OCI-M1 (cell line): ENCODE measurements around the gene RBM20.
A peak's percentile ranks its signal among the peaks of the same experiment; 100 is the strongest.

ENCODE experiments used
- DNase-seq: peaks from one replicate; lab custom pipeline; 2025; lab: John Stamatoyannopoulos, UW

The RBM20 gene

DNA sequence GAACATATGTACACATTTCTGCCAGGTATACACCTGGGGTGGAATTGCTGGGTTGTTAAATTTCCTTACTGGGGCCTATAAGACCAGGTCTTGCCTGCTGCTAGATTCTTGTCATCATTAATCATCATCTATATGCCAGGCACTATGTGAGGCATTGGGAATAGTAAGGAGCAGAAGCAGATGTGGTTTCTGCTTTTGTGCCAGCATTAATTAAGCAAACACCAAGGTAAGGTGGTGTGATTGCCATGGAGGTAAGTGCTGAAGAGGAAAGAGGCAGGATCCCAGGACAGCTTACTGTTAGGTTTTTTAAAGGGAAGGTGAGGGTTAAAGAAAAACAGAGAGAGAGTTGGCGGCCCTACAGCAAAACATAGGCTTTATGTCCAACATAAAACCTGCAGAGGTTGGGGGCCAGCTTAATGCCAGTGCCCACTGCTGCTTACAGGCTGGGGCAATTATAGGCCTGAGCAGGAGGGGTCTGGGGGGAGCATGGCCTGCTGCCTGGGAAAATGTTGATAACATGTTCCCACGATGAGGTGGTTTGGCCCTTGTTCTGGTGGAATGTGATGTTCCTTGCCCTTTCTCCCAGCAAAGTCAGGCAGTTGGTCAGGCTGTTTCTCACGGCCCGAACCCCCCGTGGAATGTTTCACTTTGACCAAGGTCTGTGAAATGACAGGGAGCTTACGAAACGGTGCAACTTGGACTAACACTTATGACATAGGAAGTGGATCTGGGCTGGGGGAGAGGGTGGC lies 93.9 kb downstream of the RBM20 start:
- no peak for DNase-seq

DNA sequence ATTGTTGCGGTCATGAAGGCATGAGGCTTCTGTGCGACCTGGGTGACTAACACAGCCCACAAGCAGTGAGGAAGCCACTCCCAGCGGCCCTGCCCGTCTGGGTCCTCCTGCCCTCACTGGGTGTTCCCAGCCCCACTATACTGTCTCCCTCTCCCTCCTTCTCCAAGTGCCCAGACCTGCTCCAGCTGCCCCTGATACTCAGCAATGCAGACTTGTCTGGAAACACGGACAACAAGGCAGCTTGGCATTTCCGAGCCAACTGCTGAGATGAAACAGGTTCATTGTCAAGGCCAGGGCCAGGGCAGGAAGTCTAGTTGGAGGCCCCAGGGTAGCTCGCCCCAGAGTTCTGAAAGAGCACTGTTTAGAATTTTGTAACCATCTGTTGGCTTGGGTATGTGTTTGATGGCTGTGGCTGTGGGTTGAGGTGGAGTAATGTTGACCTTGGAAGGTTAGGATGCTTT lies 95.7 kb downstream of the RBM20 start:
- no peak for DNase-seq

DNA sequence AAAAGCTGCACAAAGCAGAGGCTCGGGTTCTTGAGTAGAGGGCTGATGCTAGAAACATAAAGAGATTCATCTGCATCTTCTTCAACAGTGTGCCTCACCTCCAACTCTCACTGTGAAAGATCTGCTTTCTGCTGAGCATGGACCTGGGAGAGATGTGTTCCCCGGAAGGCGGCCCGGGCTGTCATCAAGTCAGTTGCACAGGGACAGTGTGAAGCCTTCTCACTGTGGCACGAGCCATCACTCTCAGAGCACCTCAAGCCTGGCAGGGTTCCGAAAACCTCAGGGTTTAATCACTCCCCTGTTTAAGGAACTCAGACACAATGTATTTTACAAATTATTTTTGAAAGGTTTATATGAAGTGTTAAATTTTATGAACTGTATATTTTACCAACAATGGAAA lies 98.7 kb downstream of the RBM20 start:
- no peak for DNase-seq

DNA sequence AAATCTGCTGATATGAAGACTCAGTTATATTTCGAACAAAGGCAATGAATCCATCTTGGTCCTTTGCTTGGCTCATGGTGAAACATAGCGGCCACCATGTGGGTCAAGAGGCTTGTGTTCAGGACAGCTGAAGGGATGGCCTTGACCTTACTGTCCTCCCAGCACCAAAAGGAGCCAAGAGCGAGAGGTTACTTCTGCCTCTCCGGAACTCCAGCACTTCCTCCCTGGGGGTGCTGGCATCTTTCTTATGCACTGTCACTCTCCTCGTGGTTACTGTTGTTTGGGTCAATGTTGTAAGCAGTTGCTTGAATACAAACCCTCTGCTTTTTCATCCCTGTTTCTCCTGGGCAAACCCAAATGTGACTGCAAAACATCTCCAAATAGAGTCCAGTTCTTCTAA lies 100.6 kb downstream of the RBM20 start:
- DNase-seq = peak; percentile 30

DNA sequence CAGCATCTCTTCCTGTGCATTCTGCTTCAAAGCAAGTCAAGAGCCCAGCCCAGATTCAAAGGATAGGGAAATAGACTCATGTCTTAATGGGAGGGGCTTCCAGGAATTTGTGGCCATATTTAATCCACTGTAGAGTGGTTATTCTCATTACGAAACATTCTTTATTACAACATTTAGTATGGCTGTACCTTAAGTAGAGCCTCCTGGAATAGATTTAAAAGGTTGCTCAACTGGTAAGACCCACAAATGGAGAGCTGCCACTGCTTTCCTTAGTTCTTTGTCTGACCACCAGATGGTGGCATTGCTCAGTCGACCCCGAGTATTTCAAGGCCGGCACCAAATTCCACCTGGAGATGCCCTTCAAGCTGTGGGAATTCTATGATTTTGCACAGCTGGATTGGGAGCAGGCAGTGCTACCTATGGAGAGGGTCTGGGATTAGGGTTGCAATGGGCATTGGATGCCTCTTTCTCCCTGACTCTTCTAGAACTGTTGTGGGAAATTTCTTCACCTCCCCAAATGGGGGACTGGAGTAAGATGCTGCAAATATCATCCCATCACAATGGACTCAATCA lies 102.2 kb downstream of the RBM20 start:
- DNase-seq = peak; percentile 82

DNA sequence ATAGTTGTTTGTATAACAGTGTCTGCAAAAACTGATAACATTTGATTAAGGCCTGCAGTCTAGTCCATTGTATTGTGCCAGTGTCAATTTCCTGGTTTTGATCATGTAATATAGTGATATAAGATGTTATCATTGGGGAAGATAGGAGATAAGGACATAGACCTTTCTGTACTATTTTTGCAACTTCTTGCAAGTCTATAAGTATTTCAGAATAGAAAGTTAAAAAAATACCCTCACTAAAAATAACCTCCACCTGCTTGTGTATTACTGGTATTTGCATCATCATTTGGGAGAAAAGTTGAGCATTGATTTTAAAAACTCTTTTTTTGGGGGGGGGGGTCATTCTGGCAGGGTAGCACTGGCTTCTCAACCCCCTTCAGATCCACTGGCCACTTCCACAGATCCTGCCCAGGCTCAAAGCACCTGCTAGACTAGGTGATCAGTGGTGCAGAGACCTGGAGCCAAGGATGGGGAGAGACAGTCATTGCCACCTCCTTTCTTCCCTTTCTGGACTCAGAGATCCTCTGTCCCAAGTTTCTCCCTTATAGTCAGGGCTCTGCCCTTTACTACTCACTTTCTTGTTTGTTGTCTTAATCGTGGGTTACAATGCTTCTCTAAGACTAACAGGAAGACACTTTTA lies 103.0 kb downstream of the RBM20 start:
- DNase-seq = no peak

DNA sequence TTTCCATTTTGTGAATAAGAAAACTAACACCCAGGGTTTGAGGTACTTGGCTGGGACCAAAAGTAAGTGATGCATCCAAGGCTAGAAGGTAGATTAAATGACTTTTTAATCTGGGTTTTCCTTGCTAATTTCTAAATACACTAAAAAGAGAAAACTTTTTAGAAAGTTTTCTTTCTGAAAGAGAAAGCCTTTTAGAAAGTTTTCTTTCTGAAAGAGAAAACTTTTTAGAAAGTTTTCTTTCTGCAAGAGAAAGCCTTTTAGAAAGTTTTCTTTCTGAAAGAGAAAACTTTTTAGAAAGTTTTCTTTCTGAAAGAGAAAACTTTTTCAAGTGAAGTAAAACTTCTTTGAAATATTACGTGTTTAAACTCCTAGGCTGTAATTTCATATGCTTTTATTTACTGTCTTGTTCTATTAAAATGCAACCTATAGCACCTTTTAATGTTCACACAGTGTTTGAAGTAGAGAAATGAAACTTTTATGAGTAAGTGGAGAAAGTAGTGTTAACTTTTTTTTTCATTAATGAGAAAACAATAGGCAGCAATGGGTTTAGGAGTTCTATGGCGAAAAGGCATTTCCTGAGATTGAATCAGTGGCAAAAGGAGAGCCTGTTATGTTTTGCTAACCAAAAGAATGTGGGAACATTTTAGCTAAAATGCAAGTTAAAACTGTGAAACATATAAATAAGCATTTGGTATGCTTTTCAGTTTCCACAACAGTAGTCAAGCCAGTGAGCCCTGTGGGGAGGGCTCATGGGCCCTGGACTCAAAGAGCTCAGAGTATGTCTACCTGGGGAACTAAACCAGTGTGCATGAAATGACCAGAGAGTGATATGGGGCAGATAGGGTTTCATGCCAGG lies 103.7 kb downstream of the RBM20 start:
- DNase-seq = no peak

DNA sequence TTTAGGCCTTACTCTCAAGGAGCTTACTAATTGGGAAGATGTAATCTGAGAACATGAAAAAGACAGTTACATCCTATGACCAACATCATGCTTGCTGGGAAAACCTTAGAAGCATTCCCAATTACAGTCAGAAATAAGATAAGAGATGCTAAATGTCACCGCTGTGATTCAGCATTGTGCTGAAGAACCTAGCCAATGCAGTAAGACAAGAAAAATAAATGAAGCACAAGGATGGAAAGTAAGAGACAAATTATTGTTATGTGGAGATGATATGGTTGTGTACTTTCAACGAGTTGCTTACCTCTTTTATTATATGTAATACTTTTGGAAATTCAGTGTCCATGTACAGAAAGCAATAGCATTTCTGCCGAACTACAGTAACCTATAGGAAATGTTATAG lies 104.8 kb downstream of the RBM20 start:
- no peak for DNase-seq

DNA sequence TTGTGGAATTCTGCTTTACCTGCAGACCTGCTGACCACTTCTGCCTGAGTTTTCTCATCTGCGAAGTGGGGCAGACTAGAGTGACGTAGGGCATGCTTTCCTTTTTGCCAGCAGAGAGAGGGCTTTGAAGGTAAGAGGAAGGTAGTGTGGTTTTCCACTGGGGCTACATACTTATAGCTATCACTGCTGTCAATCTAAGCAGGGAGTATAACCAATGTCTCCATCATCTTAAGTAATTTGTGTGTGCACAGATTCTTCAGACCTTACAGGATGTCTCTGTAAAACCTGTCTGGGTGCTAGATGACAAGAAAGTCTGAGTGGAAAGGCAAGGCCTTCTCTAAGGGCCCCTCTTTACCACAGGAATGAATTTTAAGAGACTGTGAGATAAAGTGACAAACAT lies 106.8 kb downstream of the RBM20 start:
- no peak for DNase-seq

DNA sequence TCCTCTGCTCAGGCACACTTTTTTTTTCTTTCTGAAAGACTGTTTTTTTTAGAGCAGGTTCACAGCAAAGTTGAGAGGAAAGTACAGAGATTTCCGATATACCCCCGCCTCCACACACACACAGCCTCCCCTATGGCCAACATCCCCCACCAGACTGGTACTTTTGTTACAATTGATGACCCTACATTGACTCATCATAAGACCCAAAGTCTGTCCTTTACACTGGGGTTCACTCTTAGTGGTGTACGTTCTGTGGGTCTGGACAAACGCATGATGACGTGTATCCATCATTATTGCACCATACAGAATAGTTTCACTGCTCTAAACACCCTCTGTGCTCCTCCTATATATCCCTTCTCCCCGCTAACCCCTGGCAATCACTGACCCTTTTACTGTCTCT lies 107.7 kb downstream of the RBM20 start:
- no peak for DNase-seq

DNA sequence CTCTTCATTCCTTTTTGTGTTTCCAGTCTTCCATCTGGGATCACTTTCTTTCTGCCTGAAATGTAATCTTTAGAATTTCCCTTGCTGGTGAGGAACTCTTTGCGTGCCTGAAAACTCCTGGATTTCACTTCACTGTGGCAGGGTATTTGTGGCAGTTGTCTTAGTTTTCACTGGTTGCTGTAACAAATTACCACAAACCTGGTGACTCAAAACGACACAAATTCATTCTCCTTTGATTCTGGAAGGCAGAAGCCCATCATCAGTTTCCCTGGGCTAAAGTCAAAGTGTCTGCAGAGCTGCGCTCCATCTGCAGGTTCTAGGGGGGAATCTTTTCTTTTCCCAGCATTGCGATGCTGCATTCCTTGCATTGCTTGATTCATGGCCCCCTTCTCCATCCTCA lies 109.3 kb downstream of the RBM20 start:
- DNase-seq = no peak

DNA sequence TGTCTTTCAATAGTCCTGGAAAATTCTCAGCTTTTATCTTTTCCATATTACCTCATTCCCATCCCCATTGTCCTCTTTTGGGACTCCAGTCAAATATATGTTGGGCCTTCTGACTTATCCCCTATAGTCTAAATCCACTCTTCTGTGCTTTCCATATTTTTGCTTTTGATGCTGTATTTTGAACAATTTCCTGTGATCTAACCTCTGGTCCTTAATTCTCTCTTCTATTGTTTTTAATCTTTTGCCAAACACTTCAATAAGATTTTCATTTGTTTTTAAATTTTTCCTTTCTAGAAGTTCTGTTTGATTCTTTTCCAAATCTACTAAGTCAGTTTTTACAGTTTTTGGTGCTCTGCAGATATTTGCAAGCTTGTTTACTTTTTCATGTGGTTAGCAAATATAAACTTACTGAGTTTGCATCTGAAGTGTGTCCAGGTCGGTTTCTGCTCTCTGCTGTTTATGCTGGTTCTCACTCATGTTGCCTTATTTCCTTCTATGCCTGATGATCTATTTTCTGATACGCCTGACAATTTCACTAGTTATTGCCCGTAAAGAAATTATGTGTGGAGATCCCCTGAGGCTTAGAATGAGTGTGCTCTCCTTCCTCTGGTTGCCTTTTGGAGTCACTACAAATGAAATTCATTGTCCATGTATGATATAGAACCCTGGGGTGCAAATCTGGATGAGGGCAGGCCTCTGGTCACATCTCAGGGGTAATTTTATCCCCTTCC lies 110.4 kb downstream of the RBM20 start:
- DNase-seq = no peak

DNA sequence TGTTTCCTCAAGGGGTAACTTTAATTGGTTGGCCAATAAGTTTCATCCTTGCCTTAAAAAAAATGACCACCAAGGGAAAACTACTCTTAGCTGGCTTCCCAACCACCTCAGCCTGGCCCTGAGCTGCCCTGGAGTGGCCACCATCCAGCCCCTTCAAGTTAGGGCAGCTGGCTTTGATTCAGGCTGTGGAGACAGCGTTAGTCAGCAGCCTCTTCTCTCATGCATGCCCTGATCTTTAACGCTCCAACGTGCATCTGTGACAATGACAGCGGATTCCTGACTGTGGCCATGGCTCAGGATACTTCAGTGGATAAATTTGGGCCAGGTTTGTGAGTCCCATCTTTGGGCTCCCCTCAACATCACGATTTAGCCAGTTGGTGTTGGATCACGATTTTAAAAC lies 111.6 kb downstream of the RBM20 start:
- DNase-seq = no peak

DNA sequence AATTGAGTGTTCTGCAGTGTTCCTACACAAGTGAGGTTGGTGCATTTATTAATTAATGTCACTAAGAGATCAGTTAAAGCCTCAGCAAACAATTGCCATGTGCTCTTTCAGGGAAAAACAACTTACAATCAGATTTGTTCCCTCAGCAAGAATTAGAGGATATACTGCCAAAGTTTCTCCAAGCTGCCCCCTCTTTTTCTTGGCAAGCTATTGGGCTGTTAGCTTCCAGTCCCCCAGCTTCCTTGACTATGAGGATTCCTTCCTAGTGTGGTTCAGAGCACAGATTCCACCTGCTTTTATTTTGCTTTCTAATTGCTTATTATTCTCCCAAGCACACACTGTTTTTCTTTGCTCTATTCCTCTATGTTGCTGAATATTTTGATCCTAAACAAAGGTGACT lies 112.7 kb downstream of the RBM20 start:
- no peak for DNase-seq

DNA sequence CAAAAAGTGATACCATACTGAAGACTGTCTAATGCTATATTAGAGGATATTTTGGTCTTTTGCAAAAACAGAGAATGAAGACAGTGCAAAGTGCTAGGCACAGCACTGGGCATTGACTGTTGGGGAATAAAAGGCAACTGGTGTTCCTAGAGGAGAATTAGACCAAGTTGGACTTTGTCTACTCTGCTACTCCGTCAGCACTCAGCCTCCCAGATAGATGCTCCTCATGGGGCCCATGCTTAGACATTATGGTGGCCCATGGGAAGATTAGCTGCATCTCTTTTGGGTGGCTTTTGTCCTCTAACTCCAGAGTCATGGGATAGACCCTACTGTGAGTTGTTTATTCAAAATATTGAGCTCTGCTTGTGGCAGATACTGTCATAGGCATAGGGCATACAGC lies 113.5 kb downstream of the RBM20 start:
- DNase-seq = no peak

DNA sequence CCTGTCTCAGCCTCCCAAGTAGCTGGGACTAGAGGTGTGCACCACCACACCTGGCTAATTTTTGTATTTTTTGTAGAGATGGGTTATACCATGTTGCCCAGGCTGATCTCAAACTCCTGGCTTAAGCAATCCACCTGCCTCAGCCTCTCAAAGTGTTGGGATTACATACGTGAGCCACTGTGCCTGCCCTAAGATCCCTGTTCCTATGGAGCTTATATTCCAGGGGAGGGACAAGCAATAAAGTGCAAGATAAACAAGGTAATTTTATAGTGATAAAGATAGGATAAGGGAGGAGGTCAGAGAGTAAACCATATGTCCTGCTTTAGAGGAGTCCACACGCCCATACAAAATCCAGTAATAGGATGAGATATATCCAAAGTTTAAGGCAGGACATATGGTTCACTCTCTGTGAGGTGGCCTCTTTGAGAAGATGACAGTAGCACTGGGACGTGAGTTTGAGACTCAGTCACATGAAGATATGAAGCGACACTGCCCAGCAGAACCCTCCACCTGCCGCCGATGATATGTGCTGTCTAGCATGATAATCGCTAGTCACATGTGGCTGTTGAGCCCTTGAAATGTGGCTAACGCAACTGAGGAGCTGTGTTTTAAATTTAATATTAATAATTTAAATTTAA lies 114.1 kb downstream of the RBM20 start:
- no peak for DNase-seq

DNA sequence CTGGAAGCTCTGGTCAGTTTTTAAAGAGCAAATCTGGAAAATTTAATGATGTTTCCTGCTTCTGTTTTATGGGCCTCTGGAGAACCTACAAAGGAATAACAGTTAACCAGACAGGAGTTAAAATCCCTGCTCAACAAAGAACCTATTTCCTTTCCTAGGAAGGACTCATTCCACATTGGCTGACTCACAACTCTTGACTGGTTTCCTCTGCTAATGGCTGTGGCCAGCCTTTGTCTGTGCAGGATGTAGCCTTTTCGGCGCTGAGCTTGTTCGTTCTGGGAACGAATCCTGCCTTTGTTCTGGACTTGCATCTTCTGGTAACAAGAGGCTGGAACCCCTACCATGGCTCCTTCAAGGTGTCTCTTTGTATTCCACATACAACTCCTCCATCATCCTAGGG lies 114.8 kb downstream of the RBM20 start:
- no peak for DNase-seq

DNA sequence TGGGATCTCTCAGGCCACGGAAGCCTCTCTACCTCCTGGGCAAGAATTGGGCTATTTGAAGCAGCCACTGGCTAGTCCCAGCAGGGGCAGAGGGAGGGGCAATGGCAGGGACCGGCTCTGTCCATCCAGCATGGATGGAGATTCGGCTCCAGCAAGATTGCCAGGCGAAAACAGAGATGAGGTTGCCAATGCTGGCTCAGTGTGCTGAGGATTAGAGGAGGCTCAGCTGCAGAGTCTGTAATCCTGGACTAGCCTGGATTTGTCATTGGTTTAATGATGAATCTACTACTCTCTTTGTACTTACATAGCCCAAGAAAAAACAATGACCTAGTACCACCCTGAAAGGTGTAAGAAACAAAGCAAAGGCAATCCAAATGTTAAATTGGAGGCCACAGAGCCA lies 115.4 kb downstream of the RBM20 start:
- DNase-seq = no peak

DNA sequence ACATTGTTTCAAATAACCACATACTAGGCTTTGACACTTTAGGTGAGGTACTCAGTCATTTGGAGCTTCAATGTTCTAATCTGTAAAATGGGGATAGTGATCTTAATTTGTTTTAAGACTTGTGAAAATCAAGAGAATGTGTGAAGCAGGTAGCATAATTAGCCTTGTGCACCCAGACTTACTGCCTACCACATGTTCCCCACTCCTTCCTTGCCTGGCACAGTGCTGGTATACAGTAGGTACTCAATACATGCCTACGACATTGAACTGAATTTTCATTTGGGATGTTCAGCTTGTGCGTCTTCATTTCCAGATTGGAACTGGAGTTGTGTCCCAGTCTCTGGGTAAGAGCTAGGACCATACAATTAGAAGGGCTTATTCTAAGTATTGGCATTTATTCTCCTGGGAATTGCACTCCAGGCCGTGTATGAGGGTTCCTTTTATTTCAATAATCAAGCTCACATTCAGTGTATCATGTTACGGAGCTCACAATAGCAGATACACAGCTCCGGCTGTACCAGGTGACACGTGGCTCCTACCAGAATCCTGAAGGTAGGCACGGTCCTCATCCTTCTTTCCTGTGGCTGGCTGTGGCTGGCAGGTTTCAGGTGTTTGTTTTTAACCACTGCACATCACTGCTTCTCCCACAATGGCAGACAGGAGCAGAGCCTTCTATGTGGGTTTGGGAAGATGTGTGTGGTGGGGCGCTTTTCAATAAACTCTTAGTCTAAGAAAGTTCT lies 118.1 kb downstream of the RBM20 start:
- DNase-seq = no peak

DNA sequence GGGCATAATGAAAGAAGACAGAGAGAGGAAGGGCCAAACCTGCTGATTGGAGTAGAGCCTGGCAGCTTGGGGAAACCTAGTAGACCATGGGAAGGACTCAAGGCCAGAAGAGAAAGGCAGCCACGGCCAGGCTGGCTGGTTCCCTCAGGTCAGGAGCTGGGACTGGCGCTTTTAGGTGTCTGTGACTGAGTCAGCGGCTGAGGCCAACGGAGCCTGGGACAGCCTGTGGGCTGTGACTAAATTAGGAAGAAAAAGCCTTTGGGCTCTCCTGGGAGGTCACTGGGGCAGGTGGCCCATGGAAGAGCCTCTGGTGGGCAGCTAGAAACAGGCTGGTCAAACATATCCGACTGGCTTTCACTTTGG lies 118.7 kb downstream of the RBM20 start:
- DNase-seq = no peak

DNA sequence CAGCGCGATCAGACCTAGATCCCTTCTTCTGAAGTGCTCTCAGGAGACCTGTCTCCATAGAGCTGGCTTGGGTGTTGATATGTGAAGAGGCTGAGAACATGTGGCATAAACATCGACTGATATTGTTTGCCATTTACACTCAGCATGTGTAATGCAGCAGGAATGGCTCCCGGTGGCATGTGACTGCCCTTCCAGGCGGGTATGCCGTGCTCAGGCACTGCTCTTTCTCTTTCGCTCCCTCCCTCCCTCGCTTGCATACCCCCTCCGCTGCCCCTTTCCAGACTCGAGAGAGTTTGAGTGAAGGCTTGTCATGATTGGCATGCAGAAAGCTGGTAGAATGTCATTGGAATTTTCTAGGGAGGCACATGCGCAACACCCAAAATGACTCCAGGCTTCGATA lies 120.2 kb downstream of the RBM20 start:
- no peak for DNase-seq
